ENCODE results near the gene ADAM11. TPM values are rescaled to one million over a fixed set of nuclear protein-coding genes. Genes with fewer than 3 reads are reported as not detected.

Gene ADAM11
- total and polyA plus RNA-seq, 9 of the 15 experiments (the other 6 are each of a cell fraction or from before 2014, with no cell fraction given), result 0.01 to 0.31 (median 0.14) TPM; not detected in 2

- TF ChIP-seq CHD7 (IDR thresholded peaks at IDR 0.05; ENCODE audit: low read depth, low read length) (no peak), MAFK (IDR thresholded peaks at IDR 0.05; ENCODE audit: low read length) (no peak)
Observed at GRCh38 chr17:44769230-44769629, 10.4 kb downstream of the ADAM11 start (continued).
